GM19455 (cell line): ENCODE data around the gene ALDOA.
"Not testable (repeated sequence)": the region's sequence is repeated elsewhere in the genome, so short reads cannot be mapped to it uniquely, and the experiment has no call there.

ENCODE experiments used
- ATAC-seq: cut with Tn5 transposase; IDR thresholded peaks from one replicate; pipeline ENCODE4 v1.9.1; 2021; ENCODE audit not compliant: unreplicated experiment

The ALDOA gene

GRCh38 chr16:30114411-30114810 lies 48.9 kb downstream of the ALDOA start:
- ATAC-seq, result no peak

GRCh38 chr16:30114833-30115232 lies 49.3 kb downstream of the ALDOA start:
- ATAC-seq, result not testable (repeated sequence)

GRCh38 chr16:30115238-30115637 lies 49.7 kb downstream of the ALDOA start:
- ATAC-seq, result no peak

GRCh38 chr16:30116291-30117207 lies 51.0 kb downstream of the ALDOA start:
- no peak for ATAC-seq

GRCh38 chr16:30117768-30118167 lies 52.2 kb downstream of the ALDOA start:
- no peak for ATAC-seq

- ATAC-seq, result no peak
Measured at GRCh38 chr16:30119428-30119827, 53.9 kb downstream of the ALDOA start.
